BE2C (cell line): Measurements from ENCODE around the gene SRC.
"Not testable (repeated sequence)": the region's sequence is repeated elsewhere in the genome, so short reads cannot be mapped to it uniquely, and the experiment has no call there.

ENCODE experiments used
- DNase-seq: peaks from one replicate; pipeline ENCODE4 v3.0.0-alpha.2; 2020
- H3K27me3 ChIP-seq: fragments of 250-450 bp; sonication (Bioruptor Pico); 2 replicates; pipeline ENCODE4 v1.5.1; 2020; ENCODE audit warnings: mild to moderate bottlenecking
- H3K36me3 ChIP-seq: fragments of 250-450 bp; sonication (Bioruptor Pico); 2 replicates; pipeline ENCODE4 v1.5.1; 2020; ENCODE audit warnings: mild to moderate bottlenecking
- H3K4me1 ChIP-seq: fragments of 250-450 bp; sonication (Bioruptor Pico); 2 replicates; pipeline ENCODE4 v1.5.1; 2020
- H3K4me3 ChIP-seq: 2 replicates; pipeline ENCODE4 v1.5.1; 2011; ENCODE audit warnings: low read depth, low read length
- H3K9me3 ChIP-seq: fragments of 250-450 bp; sonication (Bioruptor Pico); 2 replicates; pipeline ENCODE4 v1.5.1; 2020
- TF ChIP-seq, protein P1 (sequence below): IDR thresholded peaks from 2 replicates; pipeline ENCODE4 v1.5.1; 2012; ENCODE audit warnings: mild to moderate bottlenecking, low read depth, low read length

SRC gene

DNA sequence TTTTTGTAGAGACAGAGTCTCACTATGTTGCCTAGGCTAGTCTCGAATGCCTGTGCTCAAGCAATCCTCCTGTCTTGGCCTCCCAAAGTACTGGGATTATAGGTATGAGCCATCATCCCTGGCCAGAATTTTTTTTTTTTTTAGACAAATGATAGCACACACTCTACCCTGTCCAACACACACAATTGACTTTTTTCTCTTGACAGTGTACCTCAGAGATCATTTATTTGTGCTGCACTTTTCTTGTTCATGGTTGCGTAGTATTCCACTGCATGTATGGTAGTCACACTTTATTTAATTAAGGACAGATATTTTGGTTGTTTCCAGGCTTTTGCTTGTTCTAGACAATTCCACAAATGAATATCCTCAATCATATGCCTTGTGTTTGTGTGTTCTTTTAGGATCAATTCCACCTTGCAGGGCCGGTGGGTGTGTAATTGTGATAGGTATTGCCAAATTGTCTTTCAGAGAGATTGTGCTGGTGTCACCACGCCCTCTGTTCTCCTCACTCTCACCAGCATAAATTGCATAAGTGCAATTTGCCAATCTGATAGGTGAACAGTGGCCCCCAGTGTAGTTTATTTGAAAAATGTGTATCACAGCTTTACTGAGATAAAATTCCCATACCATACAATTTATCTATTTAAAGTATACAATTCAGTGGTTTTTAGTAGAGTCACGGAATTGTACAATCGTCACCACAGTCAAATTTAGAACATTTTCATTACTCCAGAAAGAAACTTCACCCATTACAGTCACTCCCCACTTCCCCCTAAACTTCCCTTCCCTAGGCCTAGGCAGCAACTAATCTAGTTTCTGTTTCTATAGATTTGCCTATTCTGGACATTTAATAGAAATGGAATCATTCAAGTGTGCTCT lies 20.1 kb downstream of the SRC start:
- DNase-seq, result no peak
- Histone ChIP-seq H3K27me3 (no peaks in the 10 kb centered on the region), H3K4me1 (no peaks in the 10 kb centered on the region), H3K36me3 (peaks cover 4% of the 10 kb centered on the region), H3K4me3 (no peak overlapping the region), H3K9me3 (no peaks in the 10 kb centered on the region)
- TF ChIP-seq, protein P1, sequence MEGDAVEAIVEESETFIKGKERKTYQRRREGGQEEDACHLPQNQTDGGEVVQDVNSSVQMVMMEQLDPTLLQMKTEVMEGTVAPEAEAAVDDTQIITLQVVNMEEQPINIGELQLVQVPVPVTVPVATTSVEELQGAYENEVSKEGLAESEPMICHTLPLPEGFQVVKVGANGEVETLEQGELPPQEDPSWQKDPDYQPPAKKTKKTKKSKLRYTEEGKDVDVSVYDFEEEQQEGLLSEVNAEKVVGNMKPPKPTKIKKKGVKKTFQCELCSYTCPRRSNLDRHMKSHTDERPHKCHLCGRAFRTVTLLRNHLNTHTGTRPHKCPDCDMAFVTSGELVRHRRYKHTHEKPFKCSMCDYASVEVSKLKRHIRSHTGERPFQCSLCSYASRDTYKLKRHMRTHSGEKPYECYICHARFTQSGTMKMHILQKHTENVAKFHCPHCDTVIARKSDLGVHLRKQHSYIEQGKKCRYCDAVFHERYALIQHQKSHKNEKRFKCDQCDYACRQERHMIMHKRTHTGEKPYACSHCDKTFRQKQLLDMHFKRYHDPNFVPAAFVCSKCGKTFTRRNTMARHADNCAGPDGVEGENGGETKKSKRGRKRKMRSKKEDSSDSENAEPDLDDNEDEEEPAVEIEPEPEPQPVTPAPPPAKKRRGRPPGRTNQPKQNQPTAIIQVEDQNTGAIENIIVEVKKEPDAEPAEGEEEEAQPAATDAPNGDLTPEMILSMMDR, result no peak

DNA sequence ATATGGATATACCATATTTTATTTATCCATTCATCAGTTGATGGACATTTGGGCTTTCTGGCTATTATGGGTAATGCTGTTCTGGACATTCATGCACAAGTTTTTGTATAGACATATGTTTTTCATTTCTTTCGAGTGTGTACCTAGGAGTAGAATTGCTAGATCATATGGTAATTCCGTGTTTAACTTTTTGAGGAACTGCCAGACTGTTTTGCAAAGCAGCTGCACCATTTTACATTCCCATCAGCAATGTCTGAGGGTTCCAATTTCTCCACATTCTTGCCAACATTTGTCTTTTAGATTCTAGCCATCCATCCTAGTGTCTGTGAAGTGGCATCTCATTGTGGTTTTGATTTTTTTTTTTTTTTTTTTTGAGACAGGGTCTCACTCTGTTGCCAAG lies 20.8 kb downstream of the SRC start:
- no peak overlapping the region for H3K4me3 ChIP-seq
- H3K36me3 ChIP-seq, result peaks cover 4% of the 10 kb centered on the region
- H3K27me3 ChIP-seq, result no peaks in the 10 kb centered on the region
- no peaks in the 10 kb centered on the region for H3K9me3 ChIP-seq
- TF ChIP-seq, protein P1, result no peak
- no peaks in the 10 kb centered on the region for H3K4me1 ChIP-seq
- no peak for DNase-seq

DNA sequence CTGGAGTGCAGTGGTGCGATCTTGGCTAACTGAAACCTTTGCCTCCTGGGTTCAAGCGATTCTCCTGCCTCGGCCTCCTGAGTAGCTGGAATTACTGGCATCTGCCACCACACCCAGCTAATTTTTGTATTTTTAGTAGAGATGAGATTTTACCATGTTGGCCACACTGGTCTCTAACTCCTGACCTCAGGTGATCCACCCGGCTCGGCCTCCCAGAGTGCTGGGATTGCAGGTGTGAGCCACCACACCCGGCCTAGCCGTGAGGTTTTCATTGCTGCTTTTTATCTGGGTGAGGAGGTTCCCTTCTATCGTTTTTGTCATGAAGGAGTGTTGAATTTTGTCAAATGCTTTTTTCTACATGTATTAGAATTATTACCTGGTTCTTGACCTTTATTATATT lies 23.9 kb downstream of the SRC start:
- TF ChIP-seq, protein P1, result no peak
- no peaks in the 10 kb centered on the region for H3K9me3 ChIP-seq
- H3K4me3 ChIP-seq, result no peak overlapping the region
- H3K36me3 ChIP-seq, result peaks cover 4% of the 10 kb centered on the region
- DNase-seq, result no peak
- no peaks in the 10 kb centered on the region for H3K4me1 ChIP-seq
- H3K27me3 ChIP-seq, result no peaks in the 10 kb centered on the region

DNA sequence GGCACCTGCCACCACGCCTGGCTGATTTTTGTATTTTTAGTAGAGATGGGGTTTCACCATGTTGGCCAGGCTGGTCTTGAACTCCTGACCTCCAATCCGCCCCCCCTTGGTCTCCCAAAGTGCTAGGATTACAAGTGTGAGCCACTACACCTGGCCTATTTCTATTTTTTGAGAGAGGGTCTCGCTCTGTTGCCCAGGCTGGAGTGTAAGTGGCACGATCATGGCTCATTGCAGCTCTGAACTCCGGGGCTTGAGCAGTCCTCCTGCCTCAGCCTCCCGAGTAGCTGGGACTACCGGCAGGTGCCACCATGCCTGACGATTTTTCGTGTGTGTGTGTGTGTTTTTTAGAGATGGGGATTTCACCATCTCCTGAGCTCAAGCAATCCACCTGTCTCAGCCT lies 25.9 kb downstream of the SRC start:
- H3K36me3 ChIP-seq, H3K9me3 ChIP-seq, H3K27me3 ChIP-seq, H3K4me1 ChIP-seq, H3K4me3 ChIP-seq, DNase-seq: not testable (repeated sequence)

DNA sequence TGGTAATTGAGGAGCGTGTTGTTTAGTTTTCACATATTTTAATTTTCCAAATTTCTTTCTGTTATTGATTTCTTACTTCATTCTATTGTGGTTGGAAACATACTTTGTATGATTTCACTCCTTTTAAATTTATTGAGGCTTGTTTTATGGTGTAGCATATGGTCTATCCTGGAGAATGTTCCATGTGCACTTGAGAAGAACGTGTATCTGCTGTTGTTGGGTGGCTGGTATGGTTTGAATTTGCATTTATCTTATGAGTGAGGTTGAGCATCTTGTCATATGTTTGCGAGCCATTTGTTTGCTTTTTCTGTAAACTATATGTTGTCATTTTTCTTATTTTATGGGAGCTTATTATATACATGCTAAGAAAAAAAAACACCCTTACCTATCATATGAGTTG lies 26.5 kb downstream of the SRC start:
- Histone ChIP-seq H3K9me3 (no peaks in the 10 kb centered on the region), H3K36me3 (no peaks in the 10 kb centered on the region), H3K4me3 (no peak overlapping the region), H3K27me3 (no peaks in the 10 kb centered on the region), H3K4me1 (no peaks in the 10 kb centered on the region)
- TF ChIP-seq, protein P1, result no peak
- no peak for DNase-seq

DNA sequence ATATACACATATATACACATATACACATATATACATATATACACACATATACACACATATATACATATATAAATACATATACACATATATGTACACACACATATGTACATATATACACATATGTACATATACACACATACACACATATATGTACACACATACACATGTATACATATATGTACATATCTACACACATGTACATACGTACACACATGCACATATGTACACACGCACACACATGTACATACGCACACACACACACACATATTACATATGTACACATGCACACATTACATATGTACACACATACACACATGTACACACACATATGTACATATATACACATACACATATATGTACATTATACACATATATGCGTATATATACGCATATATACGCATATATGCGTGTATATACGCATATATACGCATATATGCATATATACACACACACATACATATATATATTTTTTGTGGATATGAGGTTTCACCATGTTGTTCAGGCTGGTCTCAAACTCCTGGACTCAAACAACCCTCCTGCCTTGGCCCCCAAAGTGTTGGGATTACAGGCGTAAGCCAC lies 27.2 kb downstream of the SRC start:
- no peak for DNase-seq
- TF ChIP-seq, protein P1, result no peak
- H3K4me1 ChIP-seq, result no peaks in the 10 kb centered on the region
- no peaks in the 10 kb centered on the region for H3K36me3 ChIP-seq
- no peaks in the 10 kb centered on the region for H3K9me3 ChIP-seq
- H3K27me3 ChIP-seq, result no peaks in the 10 kb centered on the region
- no peak overlapping the region for H3K4me3 ChIP-seq
